ENCODE data around the gene THTPA. TPM values are rescaled to one million over a fixed set of nuclear protein-coding genes. Genes with fewer than 3 reads are reported as not detected.

THTPA gene
- total and polyA plus RNA-seq, 2 of the 13 experiments (the other 11 are each of a cell fraction or from before 2014, with no cell fraction given): 7.4 to 8.7 TPM

- TF ChIP-seq ZNF501 (CRISPR knock-in tag; IDR thresholded peaks at IDR 0.05): peak; percentile 94
- no peak for TF ChIP-seq TRIM24 (CRISPR knock-in tag; IDR thresholded peaks at IDR 0.05)
- TF ChIP-seq ARID4A (CRISPR knock-in tag; IDR thresholded peaks at IDR 0.05; ENCODE audit: borderline replicate concordance): peak; percentile 89; the same call in 1 of the 2 replicates
- no peak for TF ChIP-seq IKZF4 (CRISPR knock-in tag; IDR thresholded peaks at IDR 0.05; ENCODE audit: borderline replicate concordance, low read depth, not compliant biosample characterization)
- no peak for TF ChIP-seq SNRNP70 (IDR thresholded peaks at IDR 0.05; ENCODE audit: low read depth, low read length)
- peak; percentile 76 for TF ChIP-seq NR2C2 (CRISPR knock-in tag; IDR thresholded peaks at IDR 0.05; ENCODE audit: borderline replicate concordance)
- TF ChIP-seq ZSCAN29 (CRISPR knock-in tag; conservative IDR thresholded peaks at IDR 0.05): peak; percentile 95
- TF ChIP-seq MXI1 (IDR thresholded peaks at IDR 0.05; ENCODE audit: borderline replicate concordance, low read depth, low read length): peak; percentile 67; the same call in 1 of the 3 replicates
- TF ChIP-seq ELF4 (CRISPR knock-in tag; IDR thresholded peaks at IDR 0.05; ENCODE audit: borderline replicate concordance): peak; percentile 62; the same call in 1 of the 2 replicates
- TF ChIP-seq ZNF781 (CRISPR knock-in tag; IDR thresholded peaks at IDR 0.05; ENCODE audit: borderline replicate concordance, not compliant biosample characterization): peak; percentile 94
- TF ChIP-seq ZNF331 (CRISPR knock-in tag; IDR thresholded peaks at IDR 0.05): peak; percentile 99
- TF ChIP-seq PAX8 (CRISPR knock-in tag; IDR thresholded peaks at IDR 0.05; ENCODE audit: borderline replicate concordance): peak; percentile 98
- TF ChIP-seq ZKSCAN8 (CRISPR knock-in tag; IDR thresholded peaks at IDR 0.05; ENCODE audit: borderline replicate concordance): peak; percentile 98
- no peak for TF ChIP-seq MBNL3 (CRISPR knock-in tag; conservative IDR thresholded peaks at IDR 0.05)
- peak; percentile 96 for TF ChIP-seq ZFP36L2 (CRISPR knock-in tag; IDR thresholded peaks at IDR 0.05)
- peak; percentile 95; the same call in 1 of the 2 replicates for TF ChIP-seq ZNF691 (CRISPR knock-in tag; IDR thresholded peaks at IDR 0.05; ENCODE audit: borderline replicate concordance, low read depth)
- no peak for TF ChIP-seq ZNF569 (CRISPR knock-in tag; IDR thresholded peaks at IDR 0.05; ENCODE audit: borderline replicate concordance)
- peak; percentile 51; the same call in 1 of the 2 replicates for TF ChIP-seq HDAC1 (CRISPR knock-in tag; IDR thresholded peaks at IDR 0.05)
- peak; percentile 29; the same call in 1 of the 2 replicates for TF ChIP-seq YEATS4 (CRISPR knock-in tag; IDR thresholded peaks at IDR 0.05; ENCODE audit: borderline replicate concordance)
- TF ChIP-seq MED13 (CRISPR knock-in tag; IDR thresholded peaks at IDR 0.05): peak; percentile 62; the same call in 1 of the 2 replicates
- no peak for TF ChIP-seq REL (CRISPR knock-in tag; conservative IDR thresholded peaks at IDR 0.05)
- TF ChIP-seq TFDP2 (CRISPR knock-in tag; IDR thresholded peaks at IDR 0.05): peak; percentile 91
- TF ChIP-seq ZNF180 (CRISPR knock-in tag; IDR thresholded peaks at IDR 0.05; ENCODE audit: borderline replicate concordance, low read depth): no peak
These were observed 33.0 kb downstream of the THTPA start (continued) for GRCh38 chr14:23588884-23589598.

Data from HepG2 (cell line).